CD14-positive monocyte (primary cell): ENCODE measurements around the gene IFITM10. TPM values are rescaled to one million over a fixed set of nuclear protein-coding genes. Genes with fewer than 3 reads are reported as not detected.

Source experiments
- DNase-seq, 3 donors: peaks; one replicate each; pipeline ENCODE4 v3.0.0-alpha.2; 2011 to 2022
- H2AFZ ChIP-seq: 2 replicates; pipeline ENCODE4 v1.6.0; 2012; ENCODE audit warnings: mild to moderate bottlenecking, low read depth, low read length, inconsistent platforms; ENCODE audit not compliant: insufficient read depth, poor library complexity, severe bottlenecking
- H3K27ac ChIP-seq, 2 donors: 1 replicate in 1 of 2; 2 replicates in 1 of 2; pipeline ENCODE4 v1.5.1; 2012 to 2013; ENCODE audit warnings: low read length in 2 of 2, control low read depth in 1 of 2, inconsistent platforms in 1 of 2, low read depth in 1 of 2, mild to moderate bottlenecking in 1 of 2
- H3K27me3 ChIP-seq, 2 donors: one replicate each; pipeline versions ENCODE4 v1.6.0 to v1.6.1; 2011 to 2013; ENCODE audit warnings: low read length in 2 of 2; ENCODE audit not compliant: control insufficient read depth in 2 of 2, insufficient read depth in 2 of 2
- H3K36me3 ChIP-seq, 2 donors: replicated peaks in 1 of 2; 1 replicate in 1 of 2; 2 replicates in 1 of 2; pipeline versions ENCODE4 v1.5.1 to v1.6.1; 2012 to 2013; ENCODE audit warnings: low read length in 2 of 2, control low read depth in 1 of 2, inconsistent platforms in 1 of 2, mild to moderate bottlenecking in 1 of 2; ENCODE audit not compliant: insufficient read depth in 2 of 2, control insufficient read depth in 1 of 2
- H3K4me1 ChIP-seq, 2 donors: 1 replicate in 1 of 2; 2 replicates in 1 of 2; pipeline versions ENCODE4 v1.5.1 to v1.6.1; 2012 to 2013; ENCODE audit warnings: low read length in 2 of 2, control low read depth in 1 of 2, inconsistent platforms in 1 of 2, mild to moderate bottlenecking in 1 of 2, moderate library complexity in 1 of 2; ENCODE audit not compliant: insufficient read depth in 2 of 2, control insufficient read depth in 1 of 2
- H3K4me2 ChIP-seq: replicated peaks from 2 replicates; pipeline ENCODE3; 2012; ENCODE audit warnings: low read length, moderate library complexity, mild to moderate bottlenecking; ENCODE audit not compliant: poor library complexity, severe bottlenecking; ENCODE audit errors: extremely low read depth
- H3K4me3 ChIP-seq, 3 experiments: fragments of 200-600 bp in 1 of 3; sonication (generic) in 1 of 3; replicated peaks in 1 of 3; 1 replicate in 2 of 3; 2 replicates in 1 of 3; pipeline ENCODE4 v1.5.1; 2011 to 2013; ENCODE audit warnings: low read length in 3 of 3, mild to moderate bottlenecking in 3 of 3, control low read depth in 2 of 3, low read depth in 2 of 3, inconsistent platforms in 1 of 3, moderate library complexity in 1 of 3
- H3K79me2 ChIP-seq: 2 replicates; pipeline ENCODE4 v1.6.0; 2012; ENCODE audit warnings: mild to moderate bottlenecking, control low read depth, inconsistent platforms, low read length, moderate library complexity; ENCODE audit not compliant: insufficient read depth
- H3K9ac ChIP-seq: 2 replicates; pipeline ENCODE4 v1.6.0; 2017; ENCODE audit warnings: low read length, mild to moderate bottlenecking; ENCODE audit not compliant: insufficient read depth, poor library complexity, severe bottlenecking
- H3K9me3 ChIP-seq, 2 donors: replicated peaks in 1 of 2; 1 replicate in 1 of 2; 2 replicates in 1 of 2; pipeline versions ENCODE4 v1.5.1 to v1.6.1; 2012 to 2013; ENCODE audit warnings: low read length in 2 of 2, control low read depth in 1 of 2; ENCODE audit not compliant: control insufficient read depth in 1 of 2, insufficient read depth in 1 of 2
- H4K20me1 ChIP-seq: 2 replicates; pipeline ENCODE4 v1.6.0; 2012; ENCODE audit warnings: mild to moderate bottlenecking, low read length, control low read depth, moderate library complexity; ENCODE audit not compliant: insufficient read depth
- H3K27ac Mint-ChIP-seq, 7 donors: one replicate each; pipeline ENCODE4 v1.8.0; 2020; ENCODE audit warnings: mild to moderate bottlenecking in 7 of 7, mixed read lengths in 7 of 7, moderate library complexity in 6 of 7, inconsistent platforms in 2 of 7
- H3K27me3 Mint-ChIP-seq, 3 donors: one replicate each; pipeline ENCODE4 v1.8.0; 2021 to 2022; ENCODE audit warnings: low read depth in 3 of 3, mild to moderate bottlenecking in 3 of 3, mixed read lengths in 3 of 3, moderate library complexity in 3 of 3, inconsistent platforms in 1 of 3
- H3K36me3 Mint-ChIP-seq, 2 donors: one replicate each; pipeline ENCODE4 v1.8.0; 2020; ENCODE audit warnings: mixed read lengths in 2 of 2, inconsistent platforms in 1 of 2, mild to moderate bottlenecking in 1 of 2
- H3K4me1 Mint-ChIP-seq: one replicate; pipeline ENCODE4 v1.8.0; 2020; ENCODE audit warnings: mild to moderate bottlenecking, mixed read lengths
- H3K4me3 Mint-ChIP-seq, 2 donors: one replicate each; pipeline ENCODE4 v1.8.0; 2020; ENCODE audit warnings: mild to moderate bottlenecking in 2 of 2, mixed read lengths in 2 of 2, moderate library complexity in 1 of 2
- H3K9me3 Mint-ChIP-seq, 7 donors: one replicate each; pipeline ENCODE4 v1.8.0; 2020 to 2022; ENCODE audit warnings: mixed read lengths in 7 of 7, mild to moderate bottlenecking in 6 of 7, moderate library complexity in 6 of 7, inconsistent platforms in 2 of 7
- CTCF ChIP-seq: fragments of 200-600 bp; IDR thresholded peaks from one replicate; pipeline ENCODE4 v1.8.0; 2022; ENCODE audit warnings: antibody characterized with exemption, mild to moderate bottlenecking
- WGBS: methylation state at CpG from one replicate; pipeline ENCODE4 v1.1.5; 2013; ENCODE audit warnings: missing lambda C conversion rate; ENCODE audit not compliant: insufficient coverage; 5-methylcytosine and 5-hydroxymethylcytosine counted together
- intact Hi-C, 2 donors: fragments of 100-400 bp; cut with micrococcal nuclease; formaldehyde crosslinking; loops; one replicate each; pipeline versions ENCODE4 v1.15.0 to v1.15.1; 2023
- polyA plus RNA-seq, 3 donors: library from polyadenylated mRNA; depleted of rRNA in 1 of 3; unstranded in 2 of 3; stranded (reverse) in 1 of 3; fragments of 300-500 nt in 2 of 3; fragments of >200 nt in 1 of 3; fragmentation: Illumina TruSeq in 2 of 3; gene quantifications; 1 replicate in 2 of 3; 2 replicates in 1 of 3; pipeline ENCODE4 v1.2.3, GENCODE V29; 2012 to 2021

IFITM10 gene
- polyA plus RNA-seq, 3 donors: 2.4 TPM; not detected in 2

- Histone ChIP-seq H4K20me1 (peaks cover 23% of the 10 kb centered on the region), H2AFZ (no peak overlapping the region), H3K36me3 (no peaks in the 10 kb centered on the region), H3K9ac (no peak overlapping the region), H3K4me2 (no peak overlapping the region), H3K4me3 (no peak overlapping the region), H3K9me3 (no peaks in the 10 kb centered on the region), H3K4me1 (peaks cover 14 to 29% of the 10 kb centered on the region in 2 donors), H3K27ac (no peak overlapping the region), H3K79me2 (no peaks in the 10 kb centered on the region), H3K27me3 (peaks cover 12 to 52% of the 10 kb centered on the region in 2 donors)
- Mint-ChIP-seq H3K27ac (no peak overlapping the region), H3K9me3 (peaks cover 0 to 5% (median 3%) of the 10 kb centered on the region in 7 donors), H3K36me3 (peaks cover 7 to 17% of the 10 kb centered on the region in 2 donors), H3K4me1 (peaks cover 18% of the 10 kb centered on the region), H3K27me3 (peaks cover 29 to 47% (median 45%) of the 10 kb centered on the region in 3 donors), H3K4me3 (no peak overlapping the region)
- intact Hi-C loops: loop anchor here in 1 of 2 donors (5.0 kb wide), 1 partner anchor 89 kb away; the partner anchor contains the start of gene SYT8
- no peak for TF ChIP-seq CTCF
- WGBS: 97% methylated on average over 9 of the region's 10 CpGs
- DNase-seq: no peak
Observed at GRCh38 chr11:1743585-1744136, 6.7 kb downstream of the IFITM10 start.

- no peak for DNase-seq
- H3K36me3 Mint-ChIP-seq: peaks cover 4 to 15% of the 10 kb centered on the region in 2 donors
- Histone ChIP-seq H4K20me1 (peaks cover 16% of the 10 kb centered on the region), H3K27ac (no peak overlapping the region), H3K4me2 (no peak overlapping the region), H3K4me1 (peaks cover 11 to 23% of the 10 kb centered on the region in 2 donors), H3K9ac (no peak overlapping the region), H3K27me3 (peaks cover 6 to 47% of the 10 kb centered on the region in 2 donors), H3K79me2 (no peaks in the 10 kb centered on the region), H3K36me3 (no peaks in the 10 kb centered on the region), H2AFZ (no peak overlapping the region), H3K4me3 (no peak overlapping the region), H3K9me3 (peaks cover under 1 to 5% of the 10 kb centered on the region in 2 donors)
- intact Hi-C loops: loop anchor here in 1 of 2 donors (5.0 kb wide), 1 partner anchor 89 kb away; the partner anchor contains the start of gene SYT8
- 98% methylated on average over 3 of the region's 3 CpGs for WGBS
- H3K4me1 Mint-ChIP-seq: peaks cover 16% of the 10 kb centered on the region
- no peak overlapping the region for H3K4me3 Mint-ChIP-seq
- peaks cover 0 to 9% (median 3%) of the 10 kb centered on the region in 7 donors for H3K9me3 Mint-ChIP-seq
- no peak overlapping the region for H3K27ac Mint-ChIP-seq
- TF ChIP-seq CTCF: no peak
- H3K27me3 Mint-ChIP-seq: peaks cover 30 to 43% (median 42%) of the 10 kb centered on the region in 3 donors
Observed at GRCh38 chr11:1742869-1743584, 7.4 kb downstream of the IFITM10 start.
